Right atrium auricular region (tissue), 2 donors: Measurements from ENCODE around the gene URB1. TPM values are rescaled to one million over a fixed set of nuclear protein-coding genes. Genes with fewer than 3 reads are reported as not detected.
A peak's percentile ranks its signal among the peaks of the same experiment; 100 is the strongest.
"Not testable (repeated sequence)": the region's sequence is repeated elsewhere in the genome, so short reads cannot be mapped to it uniquely, and the experiment has no call there.

Experiments used
- DNase-seq: peaks from one replicate; pipeline ENCODE4 v3.0.0-alpha.2; 2019; ENCODE audit warnings: low spot score
- H3K27ac ChIP-seq, 2 donors: fragments of 200-600 bp; sonication (generic); 1 replicate in 1 of 2; 2 replicates in 1 of 2; pipeline ENCODE4 v1.5.1; 2016 to 2019
- H3K27me3 ChIP-seq, 2 donors: fragments of 200-600 bp; sonication (generic); one replicate each; pipeline versions ENCODE4 v1.5.1 to v1.6.0; 2017 to 2019
- H3K36me3 ChIP-seq: fragments of 200-600 bp; sonication (generic); one replicate; pipeline ENCODE4 v1.5.1; 2016
- H3K4me1 ChIP-seq, 2 donors: fragments of 200-600 bp; sonication (generic); one replicate each; pipeline versions ENCODE4 v1.5.1 to v1.6.0; 2017 to 2019
- H3K4me3 ChIP-seq, 2 donors: fragments of 200-600 bp; sonication (generic); 1 replicate in 1 of 2; 2 replicates in 1 of 2; pipeline ENCODE4 v1.5.1; 2017 to 2019; ENCODE audit warnings: mild to moderate bottlenecking in 1 of 2, moderate library complexity in 1 of 2
- H3K9me3 ChIP-seq, 2 donors: fragments of 200-600 bp; sonication (generic); one replicate each; pipeline ENCODE4 v1.5.1; 2019
- total RNA-seq, 2 donors: library from RNA; depleted of rRNA; stranded (reverse); fragments of >200 nt; gene quantifications; one replicate each; pipeline ENCODE4 v1.1.0, GENCODE V29; 2016
- TF ChIP-seq, protein P1 (sequence below), 2 donors: fragments of 200-600 bp; sonication (generic); IDR thresholded peaks; one replicate each; pipeline ENCODE4 v1.5.1; 2019; ENCODE audit warnings: antibody characterized with exemption in 2 of 2

URB1 gene
- total RNA-seq, 2 donors from 2014 or later, result 8.6 to 12.2 TPM

DNA sequence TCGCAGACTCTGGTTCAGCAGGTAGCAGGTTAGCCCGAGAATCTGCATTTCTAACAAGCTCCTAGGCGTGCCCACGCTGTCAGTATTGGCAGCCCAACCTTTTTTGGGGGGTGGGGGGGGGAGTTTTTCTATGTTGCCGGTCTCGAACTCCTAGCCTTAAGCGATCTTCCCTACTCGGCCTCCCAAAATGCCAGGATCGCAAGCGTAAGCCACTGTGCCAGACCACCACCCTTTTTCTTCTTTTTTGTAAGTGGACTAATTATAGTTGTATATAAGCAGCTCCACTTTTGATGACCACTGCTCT lies 113.5 kb downstream of the URB1 start:
- TF ChIP-seq, protein P1, sequence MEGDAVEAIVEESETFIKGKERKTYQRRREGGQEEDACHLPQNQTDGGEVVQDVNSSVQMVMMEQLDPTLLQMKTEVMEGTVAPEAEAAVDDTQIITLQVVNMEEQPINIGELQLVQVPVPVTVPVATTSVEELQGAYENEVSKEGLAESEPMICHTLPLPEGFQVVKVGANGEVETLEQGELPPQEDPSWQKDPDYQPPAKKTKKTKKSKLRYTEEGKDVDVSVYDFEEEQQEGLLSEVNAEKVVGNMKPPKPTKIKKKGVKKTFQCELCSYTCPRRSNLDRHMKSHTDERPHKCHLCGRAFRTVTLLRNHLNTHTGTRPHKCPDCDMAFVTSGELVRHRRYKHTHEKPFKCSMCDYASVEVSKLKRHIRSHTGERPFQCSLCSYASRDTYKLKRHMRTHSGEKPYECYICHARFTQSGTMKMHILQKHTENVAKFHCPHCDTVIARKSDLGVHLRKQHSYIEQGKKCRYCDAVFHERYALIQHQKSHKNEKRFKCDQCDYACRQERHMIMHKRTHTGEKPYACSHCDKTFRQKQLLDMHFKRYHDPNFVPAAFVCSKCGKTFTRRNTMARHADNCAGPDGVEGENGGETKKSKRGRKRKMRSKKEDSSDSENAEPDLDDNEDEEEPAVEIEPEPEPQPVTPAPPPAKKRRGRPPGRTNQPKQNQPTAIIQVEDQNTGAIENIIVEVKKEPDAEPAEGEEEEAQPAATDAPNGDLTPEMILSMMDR (IDR thresholded peaks at IDR 0.05), result no peak

DNA sequence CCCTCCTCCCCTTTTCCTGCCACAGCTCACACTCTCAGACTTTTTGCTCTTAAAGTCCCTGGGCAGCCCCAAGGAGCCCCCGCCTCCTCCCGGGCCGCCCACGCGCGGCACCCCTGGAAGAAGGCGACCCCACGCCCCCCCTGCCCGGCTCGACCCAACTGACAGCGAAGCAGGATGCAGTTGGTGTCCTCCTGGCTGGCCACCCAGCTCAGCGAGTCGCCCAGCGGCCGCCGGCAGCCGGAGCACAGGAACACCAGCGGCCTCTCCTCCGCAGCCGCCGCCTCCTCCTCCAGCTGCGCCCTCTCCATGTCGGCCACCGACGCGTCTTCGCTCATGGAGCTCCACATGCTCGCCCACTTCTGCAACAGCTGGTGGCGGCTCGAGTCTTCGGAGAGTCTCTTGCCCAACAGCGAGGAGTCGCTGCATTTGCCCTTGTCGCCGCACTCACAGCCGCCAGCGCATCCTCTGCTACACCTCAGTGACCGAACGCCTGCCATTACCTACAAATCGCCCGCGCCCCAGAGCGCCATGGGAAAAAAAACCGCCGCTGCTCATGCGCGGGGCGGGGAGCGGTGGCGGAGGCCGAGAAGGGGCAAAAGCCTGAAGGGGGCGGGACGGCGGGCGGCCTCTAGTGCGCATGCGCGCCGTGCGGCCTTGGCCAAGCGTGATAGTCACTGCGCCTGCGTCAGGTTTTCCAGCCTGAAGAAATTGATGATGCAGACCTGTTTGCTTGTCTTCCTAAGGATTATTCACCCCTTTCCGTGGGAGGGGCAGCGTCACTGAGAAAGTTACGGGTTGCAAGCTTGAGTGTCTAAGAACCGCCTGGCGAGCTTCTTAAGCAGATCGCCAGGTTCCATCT lies 114.1 kb downstream of the URB1 start, which contains the start of gene MIS18A:
MIS18A (minus strand) TSS at position 532 of the 859 bp plus-strand sequence; CDS start at position 497, 35 bp downstream.
- Histone ChIP-seq H3K27me3 (no peaks in the 10 kb centered on the region), H3K36me3 (no peaks in the 10 kb centered on the region), H3K4me3 (peak within 1 kb of the TSS; percentile 68 to 97), H3K27ac (peak within 1 kb of the TSS; percentile 72 to 77), H3K9me3 (no peaks in the 10 kb centered on the region), H3K4me1 (peaks cover 0 to 19% of the 10 kb centered on the region in 2 donors)
- DNase-seq, result peak; percentile 96
- TF ChIP-seq, protein P1 (IDR thresholded peaks at IDR 0.05), result peak in 1 of 2 donors; percentile 27

More for the DNA sequence above, 113.5 kb downstream of the URB1 start:
- Histone ChIP-seq H3K4me1 (peaks cover 0 to 19% of the 10 kb centered on the region in 2 donors), H3K36me3 (no peaks in the 10 kb centered on the region), H3K27me3 (no peaks in the 10 kb centered on the region), H3K4me3 (peak overlapping the region; percentile 68 to 97), H3K9me3 (no peaks in the 10 kb centered on the region), H3K27ac (peak overlapping the region; percentile 72 to 77)
- DNase-seq, result no peak

DNA sequence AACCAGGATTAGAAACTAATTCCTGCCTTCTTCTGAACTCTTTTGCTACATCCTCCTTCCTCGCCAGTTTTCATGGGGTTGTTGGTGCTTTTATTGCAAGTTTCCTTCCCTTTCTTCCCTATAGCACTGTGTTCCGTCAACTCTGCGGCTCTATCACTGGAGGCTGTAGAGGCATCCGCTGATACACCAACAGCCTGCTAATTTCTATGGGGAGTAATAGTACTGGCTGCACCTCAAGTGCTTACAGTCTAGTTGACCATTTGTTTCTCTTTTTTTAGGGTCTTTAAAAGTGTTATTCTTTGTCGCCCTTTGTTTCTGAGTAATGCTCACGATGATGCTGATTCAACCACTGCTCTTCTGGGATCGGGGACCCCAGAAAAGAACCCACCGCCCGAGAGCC lies 114.7 kb downstream of the URB1 start:
- TF ChIP-seq, protein P1 (IDR thresholded peaks at IDR 0.05), result no peak
- no peak for DNase-seq
- Histone ChIP-seq H3K27ac (peak overlapping the region in 1 of 2 donors; percentile 77), H3K4me1 (peaks cover 0 to 19% of the 10 kb centered on the region in 2 donors), H3K4me3 (peak overlapping the region; percentile 68 to 97), H3K9me3 (no peaks in the 10 kb centered on the region), H3K27me3 (no peaks in the 10 kb centered on the region), H3K36me3 (no peaks in the 10 kb centered on the region)

DNA sequence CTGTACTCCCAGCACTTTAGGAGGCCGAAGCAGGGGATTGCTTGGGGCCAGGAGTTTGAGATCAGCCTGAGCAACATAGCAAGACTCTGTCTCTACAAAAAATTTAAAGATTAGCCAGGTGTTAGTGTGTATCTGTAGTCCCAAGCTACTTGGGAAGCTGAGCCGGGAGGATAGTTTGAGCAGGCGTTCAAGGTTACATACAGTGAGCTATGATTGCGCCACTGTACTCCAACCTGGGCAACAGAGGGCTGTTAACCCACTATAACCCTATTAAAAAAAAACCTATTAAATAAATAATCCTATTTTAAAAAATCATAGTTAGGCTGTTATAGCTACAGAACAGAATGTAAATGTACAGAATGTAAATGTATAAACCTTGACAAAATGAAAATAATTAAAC lies 116.1 kb downstream of the URB1 start:
- no peak overlapping the region for H3K27ac ChIP-seq
- no peaks in the 10 kb centered on the region for H3K9me3 ChIP-seq
- H3K27me3 ChIP-seq, result no peaks in the 10 kb centered on the region
- H3K4me1 ChIP-seq, result peaks cover 0 to 19% of the 10 kb centered on the region in 2 donors
- H3K4me3 ChIP-seq, result no peak overlapping the region
- H3K36me3 ChIP-seq, result no peaks in the 10 kb centered on the region
- TF ChIP-seq, protein P1 (IDR thresholded peaks at IDR 0.05), result no peak
- DNase-seq, result no peak

DNA sequence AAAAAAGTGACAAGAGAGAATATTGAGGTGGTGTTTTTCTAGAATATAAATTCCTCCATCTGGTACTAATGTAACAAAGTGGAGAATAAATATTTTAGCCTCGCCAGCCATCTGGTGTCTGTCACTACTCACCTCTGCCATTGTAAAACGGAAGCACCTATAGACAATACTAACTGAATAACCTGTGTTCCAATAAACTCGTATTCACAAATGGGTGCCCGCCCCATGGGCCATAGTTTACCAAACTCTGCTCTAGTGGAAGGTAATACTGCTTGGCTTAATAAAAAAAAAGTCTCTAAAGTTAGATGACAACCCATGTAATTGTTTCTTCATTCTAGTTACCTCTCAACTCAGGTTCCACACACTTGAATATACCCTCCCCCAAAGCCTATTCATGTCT lies 122.1 kb downstream of the URB1 start:
- H3K4me3 ChIP-seq, result no peak overlapping the region
- H3K9me3 ChIP-seq, result no peaks in the 10 kb centered on the region
- H3K27me3 ChIP-seq, result no peaks in the 10 kb centered on the region
- H3K36me3 ChIP-seq, result peaks cover 5% of the 10 kb centered on the region
- H3K27ac ChIP-seq, result no peak overlapping the region
- H3K4me1 ChIP-seq, result no peaks in the 10 kb centered on the region
- TF ChIP-seq, protein P1 (IDR thresholded peaks at IDR 0.05), result no peak
- no peak for DNase-seq

DNA sequence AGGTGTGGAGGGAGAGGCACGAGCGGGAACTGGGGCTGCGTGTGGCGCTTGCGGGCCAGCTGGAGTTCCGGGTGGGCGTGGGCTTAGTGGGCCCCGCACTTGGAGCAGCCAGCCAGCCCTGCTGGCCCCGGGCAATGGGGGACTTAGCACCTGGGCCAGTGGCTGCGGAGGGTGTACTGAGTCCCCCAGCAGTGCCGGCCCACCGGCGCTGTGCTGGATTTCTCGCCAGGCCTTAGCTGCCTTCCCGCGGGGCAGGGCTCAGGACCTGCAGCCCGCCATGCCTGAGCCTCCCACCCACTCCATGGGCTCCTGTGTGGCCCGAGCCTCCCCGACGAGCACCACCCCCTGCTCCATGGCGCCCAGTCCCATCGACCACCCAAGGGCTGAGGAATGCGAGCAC lies 127.5 kb downstream of the URB1 start:
- H3K27me3 ChIP-seq, H3K4me1 ChIP-seq, DNase-seq, H3K27ac ChIP-seq, H3K9me3 ChIP-seq, H3K4me3 ChIP-seq, H3K36me3 ChIP-seq: not testable (repeated sequence)
